GM18502 (cell line): ENCODE data around the gene CNDP2.

Experiments
- ATAC-seq: cut with Tn5 transposase; IDR thresholded peaks from one replicate; pipeline ENCODE4 v1.9.1; 2021; ENCODE audit warnings: mild to moderate bottlenecking; ENCODE audit not compliant: unreplicated experiment, poor library complexity

Gene CNDP2

DNA sequence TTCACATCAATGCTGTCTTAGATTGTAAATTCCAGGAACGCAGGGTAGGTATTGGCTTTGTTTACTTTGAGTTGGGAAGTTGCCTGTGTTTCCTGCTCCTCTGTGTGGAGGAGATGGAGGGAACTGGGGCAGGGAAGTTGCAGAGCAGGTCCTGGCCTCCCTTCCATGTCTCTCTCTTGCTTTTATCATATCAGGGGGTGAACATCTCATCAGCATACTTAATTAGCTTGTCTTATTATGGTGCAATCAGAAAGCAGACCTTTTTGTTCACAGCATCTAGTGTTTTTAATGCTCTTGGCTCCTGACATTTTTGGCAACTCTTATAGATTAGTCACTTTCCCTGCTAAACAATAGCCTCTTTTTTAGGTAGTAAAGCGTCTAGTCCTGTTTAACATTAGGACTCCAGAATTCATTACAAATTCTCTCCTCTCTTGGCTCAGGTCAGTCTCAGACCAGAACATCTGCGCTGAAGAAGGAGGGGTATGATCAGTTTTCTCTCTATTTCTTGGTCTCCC is 27.6 kb upstream of the CNDP2 start:
- ATAC-seq: no peak

GRCh38 chr18:74472312-74472711 is 23.9 kb upstream of the CNDP2 start:
- ATAC-seq: no peak

DNA sequence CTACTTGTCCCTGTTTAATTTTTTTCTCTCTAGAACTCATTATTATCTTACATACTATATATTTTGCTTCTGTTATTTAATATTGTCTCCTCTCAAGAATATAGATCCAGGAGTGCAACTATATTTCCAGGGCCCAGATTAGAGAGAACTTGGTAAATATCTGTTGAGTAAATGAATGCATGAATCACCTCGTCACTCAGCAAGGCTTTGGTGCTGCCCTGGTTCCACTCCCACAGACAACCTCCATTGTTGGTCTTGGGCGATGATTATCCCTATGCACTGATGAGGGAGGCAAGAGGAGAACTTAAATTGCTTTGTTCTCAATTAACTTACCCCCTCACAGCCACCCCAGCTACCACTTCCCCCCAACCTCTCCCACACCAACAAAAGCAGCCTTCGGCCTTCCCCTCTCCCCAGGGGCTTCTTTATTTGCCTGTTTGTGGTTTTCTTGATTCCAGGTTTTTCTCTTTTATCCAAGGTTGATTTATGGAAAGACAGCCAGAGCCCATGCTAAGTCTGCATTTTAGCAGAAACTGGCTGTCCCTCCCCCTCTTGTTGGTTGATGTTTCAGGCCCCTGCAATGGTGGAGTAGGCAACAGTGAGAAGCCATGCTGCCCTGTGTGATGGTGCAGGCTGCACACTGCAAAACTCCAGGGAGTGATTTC is 22.1 kb upstream of the CNDP2 start:
- ATAC-seq: no peak

- no peak for ATAC-seq
Measured at GRCh38 chr18:74476140-74476539, 20.0 kb upstream of the CNDP2 start.

GRCh38 chr18:74477771-74478170 is 18.4 kb upstream of the CNDP2 start:
- ATAC-seq: no peak

DNA sequence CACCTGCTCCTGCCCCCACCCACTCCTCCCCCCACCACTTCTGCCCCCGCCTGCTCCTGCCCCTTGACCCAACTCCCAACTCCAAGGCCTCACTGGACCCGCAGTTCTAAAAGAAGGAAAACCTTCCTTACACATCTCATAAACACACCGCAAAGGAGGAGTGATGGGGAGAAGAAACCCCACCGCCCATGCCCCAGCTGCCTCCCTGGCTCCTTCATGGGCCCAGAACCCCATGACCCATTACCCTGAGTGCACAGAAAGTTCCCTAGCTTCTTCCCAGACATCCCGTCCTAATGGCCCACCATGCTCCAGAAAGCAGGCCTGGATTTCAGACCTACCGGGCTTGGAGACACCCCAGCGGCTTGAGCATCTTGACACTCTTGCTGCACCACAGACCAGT is 17.8 kb upstream of the CNDP2 start:
- ATAC-seq: no peak

DNA sequence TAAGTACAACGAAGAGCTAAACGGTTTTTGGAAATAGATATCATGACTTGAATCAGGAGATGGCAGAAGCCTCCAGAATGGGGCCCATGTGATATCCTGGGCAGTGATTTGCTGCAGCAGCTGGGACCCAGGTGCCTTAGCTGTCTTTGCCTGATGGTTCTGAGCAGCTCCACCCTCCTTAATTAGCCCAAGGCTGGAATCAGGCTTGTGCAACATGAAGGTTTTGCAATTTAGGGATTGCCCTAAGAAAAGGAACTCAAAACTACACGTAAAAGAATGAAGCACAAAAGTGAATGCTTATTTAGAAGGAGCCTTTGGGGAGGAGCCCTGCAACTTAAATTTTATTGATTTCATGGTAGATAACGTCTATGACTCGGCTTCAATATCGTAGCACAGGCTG is 17.3 kb upstream of the CNDP2 start:
- no peak for ATAC-seq

DNA sequence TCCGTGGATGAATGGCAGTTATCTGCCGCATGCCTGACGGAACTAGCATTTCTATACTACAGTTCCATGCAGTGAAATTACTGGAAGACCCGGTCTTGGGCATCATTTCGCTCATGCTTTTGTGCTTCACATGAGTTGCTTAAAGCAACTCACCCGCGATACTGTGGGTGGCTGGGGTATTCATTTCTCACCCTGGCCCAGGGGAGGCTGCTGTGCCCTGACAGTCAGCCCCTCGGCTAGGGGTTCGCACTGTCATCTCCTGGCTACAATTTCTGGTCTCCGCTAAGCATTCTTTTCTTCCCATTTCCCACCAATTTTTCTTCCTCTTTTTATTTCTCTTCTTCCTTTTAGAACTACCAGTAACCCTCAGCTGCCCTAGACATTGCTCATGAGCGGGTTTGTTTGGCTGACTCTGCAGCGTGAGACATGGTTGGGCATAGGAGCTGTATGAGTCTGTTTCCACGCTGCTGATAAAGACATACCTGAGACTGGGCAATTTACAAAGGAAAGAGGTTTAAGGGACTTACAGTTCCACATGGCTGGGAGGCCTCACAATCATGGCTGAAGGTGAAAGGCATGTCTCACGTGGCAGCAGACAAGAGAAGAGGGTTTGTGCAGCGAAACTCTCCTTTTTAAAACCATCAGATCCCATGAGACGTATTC is 16.5 kb upstream of the CNDP2 start:
- no peak for ATAC-seq

DNA sequence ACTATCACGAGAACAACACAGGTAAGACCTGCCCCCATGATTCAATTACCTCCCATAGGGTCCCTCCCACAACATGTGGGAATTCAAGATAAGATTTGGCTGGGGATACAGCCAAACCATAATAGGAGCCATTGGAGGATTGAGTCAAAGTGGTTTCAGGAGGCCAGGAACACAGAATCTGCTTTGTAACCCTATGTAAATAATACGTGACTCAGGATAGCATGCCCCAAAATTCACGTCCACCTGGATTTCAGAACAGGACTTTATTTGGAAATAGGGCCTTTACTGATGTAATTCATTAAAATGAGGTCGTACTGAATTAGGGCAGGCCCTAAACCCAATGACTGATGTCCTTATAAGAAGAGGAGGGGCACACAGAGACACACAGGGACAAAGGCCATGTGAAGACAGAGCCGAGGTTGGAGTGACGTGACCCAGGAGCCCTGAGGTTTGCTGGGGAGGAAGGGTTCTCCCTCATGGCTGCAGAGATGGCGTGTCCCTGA is 16.0 kb upstream of the CNDP2 start:
- ATAC-seq: no peak

- no peak for ATAC-seq
Measured at GRCh38 chr18:74482697-74483096, 13.5 kb upstream of the CNDP2 start.

- ATAC-seq: no peak
Measured at GRCh38 chr18:74486119-74486849, 9.9 kb upstream of the CNDP2 start.

GRCh38 chr18:74488354-74488753 is 7.8 kb upstream of the CNDP2 start:
- ATAC-seq: no peak

DNA sequence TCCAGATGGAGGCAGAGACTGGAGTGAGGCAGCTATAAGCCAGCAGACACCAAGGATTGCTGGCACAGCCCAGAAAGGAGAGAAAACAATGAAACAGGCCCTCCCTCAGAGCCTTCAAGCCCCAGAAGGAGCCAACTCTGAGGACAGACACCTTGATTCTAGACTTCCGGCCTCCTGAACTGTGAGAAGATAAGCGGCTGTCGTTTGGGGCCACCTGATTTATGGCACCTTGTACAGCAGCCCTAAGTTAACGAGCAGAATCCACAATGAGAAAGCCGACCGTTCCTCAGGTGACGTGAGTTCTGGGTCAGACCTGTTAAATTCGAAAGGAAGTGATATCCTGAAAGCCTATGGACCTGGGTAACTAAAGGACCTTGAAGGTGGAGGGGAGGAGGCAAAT is 7.3 kb upstream of the CNDP2 start:
- no peak for ATAC-seq

- ATAC-seq: no peak
Measured at GRCh38 chr18:74489676-74490075, 6.5 kb upstream of the CNDP2 start.

DNA sequence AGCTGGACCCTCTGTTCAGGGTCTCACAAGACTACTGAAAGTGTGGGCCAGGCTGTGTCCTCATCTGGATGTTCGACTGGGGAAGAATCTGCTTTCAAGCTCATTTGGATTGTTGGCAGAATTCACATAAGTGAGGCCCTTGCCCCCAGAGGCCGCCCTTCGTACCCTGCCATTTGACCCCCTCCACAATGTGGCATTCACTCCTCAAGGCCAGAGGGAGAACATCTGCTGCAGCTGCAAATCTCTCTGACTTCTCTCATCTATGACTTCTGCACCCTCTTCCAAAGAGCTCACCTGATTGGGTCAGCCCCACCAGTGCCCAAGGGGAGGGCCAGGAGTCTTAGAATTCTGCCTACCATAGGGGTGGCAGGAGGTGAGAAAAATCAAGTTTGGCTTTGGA is 3.9 kb upstream of the CNDP2 start:
- no peak for ATAC-seq

DNA sequence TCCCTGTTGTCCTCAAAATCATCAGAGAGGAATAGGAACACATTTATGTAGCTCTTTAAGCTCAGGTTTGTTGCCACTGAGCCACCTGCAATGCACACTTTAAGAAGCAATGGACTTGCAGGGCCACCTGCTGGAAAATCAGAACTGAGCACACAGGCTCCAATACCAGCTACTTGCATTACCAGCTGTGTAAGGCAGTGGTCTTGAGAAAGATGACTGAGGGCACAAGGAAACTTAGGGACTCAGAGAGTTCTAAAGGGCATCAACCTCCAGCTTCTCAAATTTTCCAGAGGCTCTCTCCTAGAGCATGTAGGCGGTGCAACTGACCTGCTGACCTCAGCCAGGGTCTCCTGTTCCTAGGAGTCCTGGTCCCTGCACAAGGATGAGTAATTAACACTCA is 2.5 kb upstream of the CNDP2 start:
- ATAC-seq: peak; percentile 28

GRCh38 chr18:74494514-74494913 is 1.6 kb upstream of the CNDP2 start:
- no peak for ATAC-seq

DNA sequence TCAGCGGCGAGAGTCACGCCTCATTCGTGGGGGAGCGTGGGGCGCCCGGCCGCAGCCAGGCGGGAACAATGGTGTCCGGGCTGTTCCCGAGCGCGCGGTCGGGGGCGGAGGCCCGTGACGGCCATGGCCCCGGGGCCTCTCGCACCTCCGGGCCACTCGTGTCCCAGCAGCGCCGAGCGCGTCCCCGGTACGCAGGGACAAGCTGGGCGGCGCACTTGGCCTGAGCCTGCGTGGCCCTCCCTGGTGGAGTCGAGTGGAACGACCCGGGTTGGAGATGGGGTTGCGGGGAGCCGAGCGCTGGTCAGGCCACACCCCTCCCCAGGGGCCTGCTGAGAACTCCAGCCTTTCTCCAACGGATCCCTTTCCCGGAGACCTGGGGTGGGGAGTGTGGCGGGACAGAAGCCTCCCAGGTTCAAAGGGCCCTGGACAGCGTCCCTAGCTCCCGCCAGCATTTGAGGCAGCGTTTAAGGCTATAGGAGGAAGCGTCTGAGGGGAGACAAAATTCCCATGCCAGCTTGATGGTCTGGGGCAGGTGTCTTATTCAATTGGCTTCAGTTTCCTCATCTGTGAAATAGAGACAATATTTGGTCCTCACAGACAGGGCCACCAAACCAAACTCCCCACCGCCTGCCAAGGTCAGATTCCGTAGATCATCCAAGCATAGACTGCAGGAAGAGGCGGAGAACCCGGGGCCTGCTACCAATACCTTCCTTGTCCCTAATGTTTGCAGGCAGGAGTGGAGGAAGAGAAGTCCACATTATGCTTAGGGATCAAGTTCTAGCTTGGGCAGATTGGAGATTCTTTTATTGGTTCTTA is 553 bp downstream of the CNDP2 start:
- peak; percentile 34 for ATAC-seq

DNA sequence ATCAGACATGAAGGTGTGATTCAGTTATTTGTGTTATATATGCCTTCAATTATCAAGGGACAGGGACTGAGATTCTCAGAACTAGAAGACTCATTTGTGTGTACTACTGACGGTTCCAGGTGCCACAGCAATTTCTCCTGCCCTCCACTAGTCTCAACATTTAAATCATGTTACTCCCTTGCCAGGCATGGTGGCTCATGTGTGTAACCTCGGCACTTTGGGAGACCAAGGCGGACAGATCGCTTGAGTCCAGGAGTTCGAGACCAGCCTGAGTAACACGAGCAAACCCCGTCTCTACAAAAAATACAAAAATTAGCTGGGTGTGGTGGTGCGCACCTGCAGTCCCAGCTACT is 1.1 kb downstream of the CNDP2 start:
- ATAC-seq: no peak

DNA sequence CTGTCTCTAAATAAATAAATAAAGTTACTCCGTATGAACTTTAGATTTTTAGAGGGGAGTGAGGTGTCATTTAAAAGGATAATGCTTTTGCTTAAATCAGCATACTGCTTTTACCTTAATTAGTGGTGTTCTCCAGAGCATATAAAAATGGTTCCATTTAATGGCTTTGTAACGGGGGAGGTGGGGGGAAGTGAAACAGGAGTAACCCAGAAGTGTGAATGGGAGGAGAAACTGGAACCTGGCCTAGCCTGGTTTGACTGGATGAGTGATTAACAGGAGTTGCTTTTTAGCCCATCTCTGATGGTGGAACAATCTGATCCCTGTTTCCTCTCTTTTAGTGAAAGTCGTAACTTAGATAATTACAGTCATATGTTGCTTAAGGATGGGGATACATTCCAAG is 1.6 kb downstream of the CNDP2 start:
- ATAC-seq: no peak
